K562 (cell line): ENCODE measurements around the gene ZNF586. TPM values are rescaled to one million over a fixed set of nuclear protein-coding genes. Genes with fewer than 3 reads are reported as not detected.

ENCODE experiments used
- ATAC-seq: fragments of 200-7000 bp; cut with Tn5 transposase; 3 replicates; pipeline ENCODE4 v1.9.1; 2020; ENCODE audit warnings: moderate library complexity
- BruUV-seq: library from RNA; stranded (reverse); fragments of 400-500 nt; replicated peaks from 2 replicates; lab custom pipeline; 2021; lab: Mats Ljungman, UMichigan
- CTCF ChIA-PET: fragments of 300-600 bp; formaldehyde crosslinking; extraction: SDS; loops from one replicate; lab custom pipeline; 2021; ENCODE audit warnings: low intra/inter-chr PET ratio; lab: Yijun Ruan, JAX
- POLR2A ChIA-PET: fragments of 300-600, 350-650 bp; sonication (Branson Sonifier 250); formaldehyde crosslinking; extraction: SDS; loops from one replicate; lab custom pipeline; 2021; ENCODE audit warnings: antibody characterized with exemption, inconsistent platforms; lab: Yijun Ruan, JAX
- DNase-seq, 4 experiments: peaks; one replicate each; pipeline versions ENCODE4 v3.0.0 to v3.0.0-alpha.2; 2011 to 2018; ENCODE audit warnings: low spot score in 3 of 4, mixed read lengths in 3 of 4; ENCODE audit errors: extremely low read depth in 1 of 4
- FAIRE-seq: peaks from 2 replicates; lab custom pipeline; 2011; peaks lifted over from hg19 to GRCh38; lab: Jason Lieb, UNC
- H2AFZ ChIP-seq: 2 replicates; pipeline ENCODE4 v1.6.0; 2011; ENCODE audit warnings: low read depth, low read length, control low read depth, inconsistent platforms
- H3K27ac ChIP-seq: fragments of 200-600 bp; 3 replicates; pipeline ENCODE4 v1.8.0; 2011; ENCODE audit warnings: low read depth, mild to moderate bottlenecking, control low read depth, inconsistent platforms, low read length, moderate library complexity, mixed read lengths; ENCODE audit errors: extremely low read depth
- H3K27me3 ChIP-seq, 2 experiments: fragments of 300-600 bp in 1 of 2; 2 replicates in 1 of 2; 3 replicates in 1 of 2; pipeline versions ENCODE4 v1.6.0 to v1.8.0; 2011; ENCODE audit warnings: inconsistent platforms in 2 of 2, low read length in 2 of 2, mild to moderate bottlenecking in 1 of 2, mixed read lengths in 1 of 2, moderate library complexity in 1 of 2; ENCODE audit not compliant: control insufficient read depth in 2 of 2, insufficient read depth in 2 of 2
- H3K36me3 ChIP-seq: fragments of 300-600 bp; 3 replicates; pipeline ENCODE4 v1.8.0; 2011; ENCODE audit warnings: mild to moderate bottlenecking, low read length, inconsistent platforms; ENCODE audit not compliant: control insufficient read depth, insufficient read depth
- H3K4me1 ChIP-seq, 2 experiments: fragments of 200-600 bp in 1 of 2; replicated peaks in 1 of 2; 2 replicates in 1 of 2; 3 replicates in 1 of 2; pipeline versions ENCODE4 v1.5.1 to v1.8.0; 2011; ENCODE audit warnings: inconsistent platforms in 2 of 2, low read length in 2 of 2, mild to moderate bottlenecking in 1 of 2, mixed read lengths in 1 of 2, moderate library complexity in 1 of 2; ENCODE audit not compliant: control insufficient read depth in 2 of 2, insufficient read depth in 2 of 2
- H3K4me2 ChIP-seq: 2 replicates; pipeline ENCODE4 v1.6.1; 2011; ENCODE audit warnings: low read length, control low read depth, inconsistent platforms, mixed read lengths; ENCODE audit not compliant: insufficient read depth
- H3K4me3 ChIP-seq: fragments of 200-600 bp; sonication (generic), shearing (Covaris generic); 2 replicates; pipeline ENCODE4 v1.5.1; 2016; ENCODE audit warnings: control low read depth, inconsistent platforms
- H3K79me2 ChIP-seq: fragments of 200-600 bp; 3 replicates; pipeline ENCODE4 v1.8.0; 2011; ENCODE audit warnings: low read length, inconsistent platforms; ENCODE audit not compliant: control insufficient read depth, insufficient read depth
- H3K9ac ChIP-seq, 2 experiments: 2 replicates each; pipeline versions ENCODE4 v1.6.0 to v1.6.1; 2011; ENCODE audit warnings: low read depth in 2 of 2, low read length in 2 of 2, control low read depth in 1 of 2, inconsistent platforms in 1 of 2, mild to moderate bottlenecking in 1 of 2, mixed read lengths in 1 of 2; ENCODE audit not compliant: insufficient read depth in 1 of 2
- H3K9me1 ChIP-seq: one replicate; pipeline ENCODE4 v1.6.0; 2011; ENCODE audit warnings: inconsistent platforms, mild to moderate bottlenecking, low read length, moderate library complexity; ENCODE audit not compliant: control insufficient read depth, insufficient read depth
- H3K9me3 ChIP-seq: replicated peaks from 2 replicates; pipeline ENCODE4 v1.5.1; 2011; ENCODE audit warnings: low read depth, low read length, inconsistent platforms; ENCODE audit not compliant: control insufficient read depth, insufficient read depth
- H4K20me1 ChIP-seq: replicated peaks from 2 replicates; pipeline ENCODE4 v1.6.1; 2011; ENCODE audit warnings: low read length, inconsistent platforms, mixed read lengths; ENCODE audit not compliant: control insufficient read depth, insufficient read depth
- DIDO1 ChIP-seq: fragments of 450-650 bp; IDR thresholded peaks from 2 replicates; pipeline ENCODE4 v1.6.1; 2016; ENCODE audit warnings: low read depth, missing biosample characterization, missing genetic modification characterization
- GABPA ChIP-seq: fragments of 200-800 bp; sonication (Bioruptor generic); conservative IDR thresholded peaks from 2 replicates; pipeline ENCODE4 v1.6.1; 2016; ENCODE audit warnings: low read depth, missing genetic modification characterization, missing compliant biosample characterization
- HNRNPK ChIP-seq: fragments of 200-400 bp; formaldehyde crosslinking; IDR thresholded peaks from one replicate; pipeline ENCODE4 v1.6.1; 2018; ENCODE audit warnings: mild to moderate bottlenecking, low read depth, low read length; ENCODE audit not compliant: poor library complexity, severe bottlenecking
- HNRNPL ChIP-seq: fragments of 200-400 bp; formaldehyde crosslinking; IDR thresholded peaks from 2 replicates; pipeline ENCODE4 v1.6.1; 2017; ENCODE audit warnings: low read depth, mild to moderate bottlenecking, low read length
- RBM14 ChIP-seq: fragments of 200-400 bp; formaldehyde crosslinking; IDR thresholded peaks from 2 replicates; pipeline ENCODE4 v1.6.1; 2018; ENCODE audit warnings: low read depth, mild to moderate bottlenecking, low read length, moderate library complexity, borderline replicate concordance; ENCODE audit not compliant: insufficient read depth
- TCF7 ChIP-seq: sonication (generic); IDR thresholded peaks from 2 replicates; pipeline ENCODE4 v1.6.1; 2016; ENCODE audit warnings: antibody characterized with exemption, borderline replicate concordance
- ZNF444 ChIP-seq: fragments of 250-450 bp; sonication (Bioruptor Pico); IDR thresholded peaks from 2 replicates; pipeline ENCODE4 v1.4.0; 2020; ENCODE audit warnings: mild to moderate bottlenecking, moderate library complexity
- WGBS: fragments of 100-300 bp; shearing (Covaris generic); methylation state at CpG from one replicate; pipeline ENCODE4 v1.1.6; 2016; ENCODE audit warnings: low coverage, mixed read lengths; ENCODE audit not compliant: insufficient coverage; ENCODE audit errors: missing lambda C conversion rate; 5-methylcytosine and 5-hydroxymethylcytosine counted together
- in situ Hi-C: fragments of 300-500 bp; cut with MboI; formaldehyde crosslinking; loops from 4 replicates; pipeline ENCODE4 v1.15.0; 2018; ENCODE audit warnings: inconsistent platforms, mixed read lengths
- intact Hi-C: fragments of 100-400 bp; cut with micrococcal nuclease; formaldehyde crosslinking; loops from 2 replicates; pipeline ENCODE4 v1.14.2; 2022
- polyA plus RNA-seq, 8 experiments: library from polyadenylated mRNA; depleted of rRNA in 4 of 8; stranded (reverse) in 5 of 8; unstranded in 3 of 8; fragments of >200 nt; fragmentation: Nextera tagmentation in 2 of 8; fragmentation: Illumina TruSeq in 1 of 8; extraction: Ambion mirVana in 2 of 8; extraction: Trizol in 1 of 8; gene quantifications; 2 replicates each; pipeline versions ENCODE4 v1.2.1 to v1.2.3, GENCODE V29; 2011 to 2014; ENCODE audit warnings: inconsistent platforms in 1 of 8, missing spikeins in 1 of 8
- total RNA-seq, 7 experiments: library from RNA; depleted of rRNA in 6 of 7; stranded (reverse); fragments of >200 nt in 6 of 7; fragmentation: Illumina TruSeq in 2 of 7; extraction: Trizol in 2 of 7; gene quantifications; 2 replicates each; pipeline versions ENCODE4 v1.2.1 to v1.2.3, GENCODE V29; 2011 to 2021; ENCODE audit warnings: low replicate concordance in 1 of 7
- TF ChIP-seq, protein P1 (sequence below), 2 experiments: IDR thresholded peaks in 1 of 2; conservative IDR thresholded peaks in 1 of 2; 2 replicates each; pipeline ENCODE4 v1.6.1; 2016; ENCODE audit warnings: low read depth in 2 of 2, mild to moderate bottlenecking in 1 of 2, missing compliant biosample characterization in 1 of 2, missing genetic modification characterization in 1 of 2, moderate library complexity in 1 of 2
- TF ChIP-seq, protein P2 (sequence below): fragments of 450-650 bp; IDR thresholded peaks from 2 replicates; pipeline ENCODE4 v1.6.1; 2016; ENCODE audit warnings: borderline replicate concordance
- TF ChIP-seq, protein P3 (sequence below): fragments of 450-650 bp; IDR thresholded peaks from 2 replicates; pipeline ENCODE4 v1.6.1; 2014; ENCODE audit warnings: low read depth, mild to moderate bottlenecking, moderate library complexity, borderline replicate concordance
- TF ChIP-seq, protein P4 (sequence below): fragments of 450-650 bp; IDR thresholded peaks from one replicate; pipeline ENCODE4 v1.6.1; 2018; ENCODE audit warnings: mild to moderate bottlenecking, moderate library complexity; ENCODE audit not compliant: partially characterized antibody

ZNF586 gene
- total and polyA plus RNA-seq, 9 of the 15 experiments (the other 6 are each of a cell fraction or from before 2014, with no cell fraction given): 2.5 to 12.6 (median 8.4) TPM

DNA sequence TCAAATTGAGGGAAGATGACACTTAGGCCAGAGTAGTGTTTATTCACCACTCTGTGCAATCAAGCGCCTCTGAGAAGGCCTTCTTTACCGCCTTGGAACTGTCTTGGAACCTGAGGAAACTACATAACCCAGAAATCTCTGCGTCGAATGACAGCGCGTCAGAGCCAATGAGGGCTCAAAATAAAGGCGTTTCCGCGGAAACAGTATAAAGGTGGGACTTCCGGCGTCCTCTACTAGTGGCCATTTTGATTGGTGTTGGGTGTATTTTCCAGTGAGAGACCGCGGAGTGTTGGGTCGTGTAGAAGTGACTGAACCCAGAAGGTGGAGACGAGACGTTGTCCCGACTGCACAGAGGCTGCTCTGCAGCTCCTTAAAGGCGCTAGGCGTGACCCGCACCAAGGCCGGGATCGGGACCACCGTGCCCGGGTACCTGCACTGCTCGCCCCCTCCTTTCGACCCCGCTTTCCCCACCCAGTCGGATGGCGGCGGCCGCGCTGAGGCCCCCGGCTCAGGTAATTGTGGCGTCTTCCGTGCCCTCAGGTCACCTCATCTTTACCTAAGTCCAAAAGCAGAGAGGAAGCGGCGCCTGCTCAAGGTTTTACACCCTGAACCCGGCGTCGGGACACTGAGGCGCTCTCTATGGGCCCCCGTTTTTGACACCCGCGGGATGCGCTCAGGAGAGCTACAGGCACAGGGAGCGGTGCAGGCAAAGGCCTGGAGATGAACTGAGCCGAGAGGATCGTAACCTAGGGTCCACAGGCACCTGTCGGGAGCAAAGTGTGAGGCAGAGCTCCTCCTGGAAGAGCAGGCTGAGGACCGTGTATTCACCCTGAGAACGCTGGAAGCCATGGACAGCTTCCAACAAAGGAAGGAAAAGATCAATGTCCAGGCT is 22.6 kb upstream of the ZNF586 start, which contains the start of gene ZNF776:
Gene ZNF776 (plus strand): TSS at position 236 of the 892 bp plus-strand sequence. CDS start 244 bp downstream, at position 480.
- Histone ChIP-seq H3K27ac (peak within 1 kb of the TSS; percentile 83), H3K36me3 (peaks cover 35% of the 10 kb centered on the region), H3K9me3 (peaks cover 11% of the 10 kb centered on the region; the same call in 1 of the 2 replicates), H3K9me1 (no peaks in the 10 kb centered on the region), H3K9ac (peak within 1 kb of the TSS; percentile 82 to 99), H3K27me3 (no peaks in the 10 kb centered on the region; a peak in 1 of 5 replicates), H4K20me1 (no peaks in the 10 kb centered on the region), H3K4me3 (peak within 1 kb of the TSS; percentile 84), H3K79me2 (peaks cover 28% of the 10 kb centered on the region), H3K4me1 (peaks cover 4 to 6% of the 10 kb centered on the region in 2 experiments; a peak in 3 of 5 replicates), H3K4me2 (peak within 1 kb of the TSS; percentile 95), H2AFZ (peak within 1 kb of the TSS; percentile 92)
- 2% methylated on average over 51 of the region's 51 CpGs for WGBS
- BruUV-seq: TSS peak; percentile 80
- in situ Hi-C loops (no loop called here), intact Hi-C loops (no loop called here)
- CTCF ChIA-PET: no interaction called here
- POLR2A ChIA-PET: interaction anchor here (0.6 to 2.0 kb wide), 3 partner anchors 9 to 23 kb away, joined by 3 to 12 read pairs (median 5); partner anchors contain the start of gene ZNF586
- DNase-seq: peak; percentile 84 to 93 (median 88)
- peak; percentile 99 for FAIRE-seq
- ATAC-seq: peak; percentile 99
- no peak for TF ChIP-seq ZNF444 (CRISPR knock-in tag)
- TF ChIP-seq, protein P1, sequence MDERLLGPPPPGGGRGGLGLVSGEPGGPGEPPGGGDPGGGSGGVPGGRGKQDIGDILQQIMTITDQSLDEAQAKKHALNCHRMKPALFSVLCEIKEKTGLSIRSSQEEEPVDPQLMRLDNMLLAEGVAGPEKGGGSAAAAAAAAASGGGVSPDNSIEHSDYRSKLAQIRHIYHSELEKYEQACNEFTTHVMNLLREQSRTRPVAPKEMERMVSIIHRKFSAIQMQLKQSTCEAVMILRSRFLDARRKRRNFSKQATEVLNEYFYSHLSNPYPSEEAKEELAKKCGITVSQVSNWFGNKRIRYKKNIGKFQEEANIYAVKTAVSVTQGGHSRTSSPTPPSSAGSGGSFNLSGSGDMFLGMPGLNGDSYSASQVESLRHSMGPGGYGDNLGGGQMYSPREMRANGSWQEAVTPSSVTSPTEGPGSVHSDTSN (CRISPR knock-in tag; IDR thresholded peaks at IDR 0.05; ENCODE audit: low read depth): peak; percentile 65
- TF ChIP-seq, protein P1 (tag; conservative IDR thresholded peaks at IDR 0.05; ENCODE audit: low read depth): peak; percentile 99
- TF ChIP-seq RBM14: no peak
- TF ChIP-seq, protein P2, sequence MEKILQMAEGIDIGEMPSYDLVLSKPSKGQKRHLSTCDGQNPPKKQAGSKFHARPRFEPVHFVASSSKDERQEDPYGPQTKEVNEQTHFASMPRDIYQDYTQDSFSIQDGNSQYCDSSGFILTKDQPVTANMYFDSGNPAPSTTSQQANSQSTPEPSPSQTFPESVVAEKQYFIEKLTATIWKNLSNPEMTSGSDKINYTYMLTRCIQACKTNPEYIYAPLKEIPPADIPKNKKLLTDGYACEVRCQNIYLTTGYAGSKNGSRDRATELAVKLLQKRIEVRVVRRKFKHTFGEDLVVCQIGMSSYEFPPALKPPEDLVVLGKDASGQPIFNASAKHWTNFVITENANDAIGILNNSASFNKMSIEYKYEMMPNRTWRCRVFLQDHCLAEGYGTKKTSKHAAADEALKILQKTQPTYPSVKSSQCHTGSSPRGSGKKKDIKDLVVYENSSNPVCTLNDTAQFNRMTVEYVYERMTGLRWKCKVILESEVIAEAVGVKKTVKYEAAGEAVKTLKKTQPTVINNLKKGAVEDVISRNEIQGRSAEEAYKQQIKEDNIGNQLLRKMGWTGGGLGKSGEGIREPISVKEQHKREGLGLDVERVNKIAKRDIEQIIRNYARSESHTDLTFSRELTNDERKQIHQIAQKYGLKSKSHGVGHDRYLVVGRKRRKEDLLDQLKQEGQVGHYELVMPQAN: peak; percentile 60; the same call in 1 of the 2 replicates
- TF ChIP-seq HNRNPL: no peak
- no peak for TF ChIP-seq TCF7
- peak; percentile 96 for TF ChIP-seq GABPA (tag)
- TF ChIP-seq DIDO1: peak; percentile 44; the same call in 1 of the 2 replicates
- no peak for TF ChIP-seq HNRNPK
- TF ChIP-seq, protein P3, sequence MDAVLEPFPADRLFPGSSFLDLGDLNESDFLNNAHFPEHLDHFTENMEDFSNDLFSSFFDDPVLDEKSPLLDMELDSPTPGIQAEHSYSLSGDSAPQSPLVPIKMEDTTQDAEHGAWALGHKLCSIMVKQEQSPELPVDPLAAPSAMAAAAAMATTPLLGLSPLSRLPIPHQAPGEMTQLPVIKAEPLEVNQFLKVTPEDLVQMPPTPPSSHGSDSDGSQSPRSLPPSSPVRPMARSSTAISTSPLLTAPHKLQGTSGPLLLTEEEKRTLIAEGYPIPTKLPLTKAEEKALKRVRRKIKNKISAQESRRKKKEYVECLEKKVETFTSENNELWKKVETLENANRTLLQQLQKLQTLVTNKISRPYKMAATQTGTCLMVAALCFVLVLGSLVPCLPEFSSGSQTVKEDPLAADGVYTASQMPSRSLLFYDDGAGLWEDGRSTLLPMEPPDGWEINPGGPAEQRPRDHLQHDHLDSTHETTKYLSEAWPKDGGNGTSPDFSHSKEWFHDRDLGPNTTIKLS: peak; percentile 53; the same call in 1 of the 2 replicates
- TF ChIP-seq, protein P4, sequence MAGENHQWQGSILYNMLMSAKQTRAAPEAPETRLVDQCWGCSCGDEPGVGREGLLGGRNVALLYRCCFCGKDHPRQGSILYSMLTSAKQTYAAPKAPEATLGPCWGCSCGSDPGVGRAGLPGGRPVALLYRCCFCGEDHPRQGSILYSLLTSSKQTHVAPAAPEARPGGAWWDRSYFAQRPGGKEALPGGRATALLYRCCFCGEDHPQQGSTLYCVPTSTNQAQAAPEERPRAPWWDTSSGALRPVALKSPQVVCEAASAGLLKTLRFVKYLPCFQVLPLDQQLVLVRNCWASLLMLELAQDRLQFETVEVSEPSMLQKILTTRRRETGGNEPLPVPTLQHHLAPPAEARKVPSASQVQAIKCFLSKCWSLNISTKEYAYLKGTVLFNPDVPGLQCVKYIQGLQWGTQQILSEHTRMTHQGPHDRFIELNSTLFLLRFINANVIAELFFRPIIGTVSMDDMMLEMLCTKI: no peak
